GM12878 (cell line): ENCODE data around the gene PPP1R12A. TPM values are rescaled to one million over a fixed set of nuclear protein-coding genes. Genes with fewer than 3 reads are reported as not detected.

Source experiments
- ATAC-seq: fragments of 200-7000 bp; cut with Tn5 transposase; 3 replicates; pipeline ENCODE4 v1.9.1; 2020; ENCODE audit warnings: mild to moderate bottlenecking, moderate library complexity
- BruUV-seq: library from RNA; stranded (reverse); fragments of 400-500 nt; replicated peaks from 2 replicates; lab custom pipeline; 2021; lab: Mats Ljungman, UMichigan
- CTCF ChIA-PET: fragments of 300-600 bp; sonication (Branson Sonifier 250); formaldehyde crosslinking; extraction: SDS; loops from one replicate; lab custom pipeline; 2021; ENCODE audit warnings: inconsistent platforms; lab: Yijun Ruan, JAX
- POLR2A ChIA-PET: fragments of 350-600 bp; formaldehyde crosslinking; extraction: SDS; loops from one replicate; lab custom pipeline; 2021; ENCODE audit warnings: inconsistent platforms; lab: Charles Lee
- RAD21 ChIA-PET: fragments of 300-600 bp; sonication (Branson Sonifier 250); formaldehyde crosslinking; loops from one replicate; lab custom pipeline; 2023; ENCODE audit warnings: antibody characterized with exemption; ENCODE audit not compliant: unreplicated experiment; lab: Charles Lee
- SMC1A ChIA-PET: fragments of 300-600 bp; sonication (Branson Sonifier 250); formaldehyde crosslinking; loops from one replicate; lab custom pipeline; 2023; ENCODE audit not compliant: unreplicated experiment, uncharacterized antibody; lab: Charles Lee
- DNase-seq: peaks from one replicate; pipeline ENCODE4 v3.0.0-alpha.2; 2011; ENCODE audit warnings: low read depth, low spot score
- FAIRE-seq: peaks from 3 replicates; lab custom pipeline; 2011; peaks lifted over from hg19 to GRCh38; lab: Jason Lieb, UNC
- H2AFZ ChIP-seq: 2 replicates; pipeline ENCODE4 v1.6.0; 2011; ENCODE audit warnings: low read depth, low read length, control low read depth; ENCODE audit not compliant: control insufficient read depth
- H3K27ac ChIP-seq: 2 replicates; pipeline ENCODE4 v1.5.1; 2011; ENCODE audit warnings: control low read depth; ENCODE audit not compliant: control insufficient read depth, insufficient read depth
- H3K27me3 ChIP-seq, 2 experiments: replicated peaks in 1 of 2; 2 replicates each; pipeline versions ENCODE4 v1.6.0 to v1.6.1; 2011; ENCODE audit warnings: low read length in 1 of 2; ENCODE audit not compliant: control insufficient read depth in 2 of 2, insufficient read depth in 2 of 2
- H3K36me3 ChIP-seq, 2 experiments: 2 replicates each; pipeline ENCODE4 v1.5.1; 2011; ENCODE audit warnings: low read length in 1 of 2; ENCODE audit not compliant: control insufficient read depth in 2 of 2, insufficient read depth in 2 of 2
- H3K4me1 ChIP-seq: 2 replicates; pipeline ENCODE4 v1.6.1; 2011; ENCODE audit warnings: mild to moderate bottlenecking, low read length, moderate library complexity, mixed read lengths; ENCODE audit not compliant: control insufficient read depth, insufficient read depth
- H3K4me2 ChIP-seq: 2 replicates; pipeline ENCODE4 v1.6.0; 2011; ENCODE audit warnings: control low read depth; ENCODE audit not compliant: control insufficient read depth, insufficient read depth
- H3K4me3 ChIP-seq: fragments of 200-600 bp; sonication (generic); 2 replicates; pipeline ENCODE4 v1.5.1; 2016
- H3K79me2 ChIP-seq: 2 replicates; pipeline ENCODE4 v1.6.0; 2011; ENCODE audit warnings: low read length; ENCODE audit not compliant: control insufficient read depth, insufficient read depth
- H3K9ac ChIP-seq: 2 replicates; pipeline ENCODE4 v1.8.0; 2011; ENCODE audit warnings: low read length, control low read depth, mixed read lengths; ENCODE audit not compliant: control insufficient read depth, insufficient read depth
- H3K9me3 ChIP-seq: replicated peaks from 3 replicates; pipeline ENCODE4 v1.5.1; 2011; ENCODE audit warnings: mild to moderate bottlenecking, low read length; ENCODE audit not compliant: control insufficient read depth, insufficient read depth
- H4K20me1 ChIP-seq: 2 replicates; pipeline ENCODE4 v1.6.0; 2011; ENCODE audit not compliant: control insufficient read depth, insufficient read depth
- ASH2L ChIP-seq: fragments of 300-600, 200-600 bp; sonication (generic); IDR thresholded peaks from 2 replicates; pipeline ENCODE4 v1.6.1; 2017; ENCODE audit warnings: low read depth, mild to moderate bottlenecking, borderline replicate concordance
- BHLHE40 ChIP-seq, 2 experiments: fragments of 450-650 bp in 1 of 2; IDR thresholded peaks; 2 replicates each; pipeline ENCODE4 v1.6.1; 2011 to 2017; ENCODE audit warnings: low read depth in 2 of 2, borderline replicate concordance in 1 of 2, improper control_type of control experiment in 1 of 2, low read length in 1 of 2, mild to moderate bottlenecking in 1 of 2
- BMI1 ChIP-seq: fragments of 450-650 bp; IDR thresholded peaks from 2 replicates; pipeline ENCODE4 v1.6.1; 2016; ENCODE audit warnings: mild to moderate bottlenecking, moderate library complexity, borderline replicate concordance
- CREB1 ChIP-seq: IDR thresholded peaks from 2 replicates; pipeline ENCODE4 v1.6.1; 2012; ENCODE audit warnings: low read depth, mild to moderate bottlenecking, inconsistent platforms
- EED ChIP-seq: sonication (generic); IDR thresholded peaks from 2 replicates; pipeline ENCODE4 v1.6.1; 2016; ENCODE audit warnings: antibody characterized with exemption, low read depth
- EZH2 ChIP-seq: IDR thresholded peaks from 2 replicates; pipeline ENCODE4 v1.6.1; 2012; ENCODE audit warnings: low read depth, mild to moderate bottlenecking, control low read depth, inconsistent platforms, low read length, borderline replicate concordance; ENCODE audit not compliant: control insufficient read depth
- MYB ChIP-seq: fragments of 150-350 bp; IDR thresholded peaks from 2 replicates; pipeline ENCODE4 v1.6.1; 2014; ENCODE audit warnings: mild to moderate bottlenecking, low read depth, low read length, borderline replicate concordance
- RAD51 ChIP-seq: fragments of 450-650 bp; IDR thresholded peaks from 2 replicates; pipeline ENCODE4 v1.6.1; 2016; ENCODE audit warnings: moderate library complexity, mild to moderate bottlenecking, inconsistent platforms
- RFX5 ChIP-seq: IDR thresholded peaks from 2 replicates; pipeline ENCODE4 v1.6.1; 2011; ENCODE audit warnings: low read depth, low read length, improper control_type of control experiment
- SMARCA5 ChIP-seq: fragments of 450-650 bp; IDR thresholded peaks from 2 replicates; pipeline ENCODE4 v1.6.1; 2017; ENCODE audit warnings: mild to moderate bottlenecking
- SMC3 ChIP-seq: IDR thresholded peaks from 2 replicates; pipeline ENCODE4 v1.6.1; 2011; ENCODE audit warnings: low read length, improper control_type of control experiment, borderline replicate concordance
- TARDBP ChIP-seq: IDR thresholded peaks from 2 replicates; pipeline ENCODE4 v1.6.1; 2016; ENCODE audit warnings: borderline replicate concordance
- YBX1 ChIP-seq: fragments of 450-650 bp; IDR thresholded peaks from 2 replicates; pipeline ENCODE4 v1.6.1; 2016; ENCODE audit warnings: antibody characterized with exemption
- WGBS: methylation state at CpG from one replicate; pipeline ENCODE4 v1.1.6; 2016; ENCODE audit warnings: low lambda C conversion rate; ENCODE audit not compliant: insufficient replicate concordance, insufficient coverage; ENCODE audit errors: missing lambda C conversion rate; 5-methylcytosine and 5-hydroxymethylcytosine counted together
- in situ Hi-C: fragments of 300-500 bp; cut with MboI; formaldehyde crosslinking; loops from 9 replicates; pipeline ENCODE4 v1.14.3; 2018; ENCODE audit warnings: mixed read lengths
- intact Hi-C: fragments of 100-400 bp; cut with micrococcal nuclease; formaldehyde crosslinking; loops from one replicate; pipeline ENCODE4 v1.14.2; 2022; ENCODE audit not compliant: unreplicated experiment
- polyA plus RNA-seq, 11 experiments: library from polyadenylated mRNA; depleted of rRNA in 4 of 11; unstranded in 6 of 11; stranded (reverse) in 5 of 11; fragments of >200 nt; fragmentation: Nextera tagmentation in 4 of 11; fragmentation: Illumina TruSeq in 1 of 11; extraction: Ambion mirVana in 4 of 11; extraction: Trizol in 1 of 11; gene quantifications; 1 replicate in 1 of 11; 2 replicates in 10 of 11; pipeline versions ENCODE4 v1.2.1 to v1.2.3, GENCODE V29; 2011 to 2016; ENCODE audit warnings: inconsistent platforms in 2 of 11, missing spikeins in 2 of 11, low read depth in 1 of 11
- total RNA-seq, 4 experiments: library from RNA; depleted of rRNA in 3 of 4; stranded (reverse); fragments of >200 nt in 3 of 4; fragmentation: Illumina TruSeq in 1 of 4; extraction: Trizol in 1 of 4; gene quantifications; 2 replicates each; pipeline versions ENCODE4 v1.2.1 to v1.2.3, GENCODE V29; 2013 to 2021
- TF ChIP-seq, protein P1 (sequence below): IDR thresholded peaks from 2 replicates; pipeline ENCODE4 v1.6.1; 2011; ENCODE audit warnings: borderline replicate concordance, low read depth, mild to moderate bottlenecking, moderate library complexity, mixed read lengths, low read length; ENCODE audit not compliant: insufficient read depth; ENCODE audit errors: extremely low read length
- TF ChIP-seq, protein P2 (sequence below): fragments of 450-650 bp; IDR thresholded peaks from 2 replicates; pipeline ENCODE4 v1.6.1; 2018; ENCODE audit warnings: borderline replicate concordance, mild to moderate bottlenecking; ENCODE audit not compliant: partially characterized antibody

Gene PPP1R12A
- total and polyA plus RNA-seq, 10 of the 15 experiments (the other 5 are each of a cell fraction or from before 2014, with no cell fraction given): 22.8 to 134 (median 51.4) TPM

DNA sequence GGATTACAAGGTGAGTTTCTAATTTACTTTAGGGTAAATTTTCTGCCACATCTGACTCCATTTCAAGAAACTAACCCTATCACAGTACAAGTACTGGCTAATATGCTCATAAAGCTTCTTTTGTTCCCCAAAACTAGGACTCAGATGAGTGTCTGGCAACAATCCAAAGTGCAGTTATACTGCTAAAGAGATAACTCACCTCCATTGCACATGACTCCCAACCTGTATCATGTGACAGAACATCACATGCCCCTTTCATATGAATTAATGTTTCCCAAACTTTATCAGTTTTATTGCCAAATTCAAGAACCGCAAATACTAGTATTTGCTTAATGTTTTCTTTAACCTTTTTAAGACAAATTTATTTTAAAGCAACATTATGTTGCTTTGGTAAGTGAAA is 3.9 kb upstream of the PPP1R12A start:
- DNase-seq (no peak), FAIRE-seq (no peak), ATAC-seq (no peak)
- Histone ChIP-seq H3K9me3 (no peaks in the 10 kb centered on the region), H3K4me1 (peaks cover 7% of the 10 kb centered on the region; the same call in 1 of the 2 replicates), H3K4me3 (no peak overlapping the region), H3K27ac (no peak overlapping the region), H3K27me3 (no peaks in the 10 kb centered on the region), H3K79me2 (peaks cover 26% of the 10 kb centered on the region), H3K9ac (no peak overlapping the region), H4K20me1 (no peaks in the 10 kb centered on the region), H3K4me2 (no peak overlapping the region), H2AFZ (no peak overlapping the region)
- in situ Hi-C loops (no loop called here), intact Hi-C loops (loop anchor here (5.0 kb wide), 2 partner anchors 247 to 248 kb away; partner anchors contain the start of gene PAWR)
- ChIA-PET CTCF (no interaction called here), RAD21 (no interaction called here)
- 97% methylated on average over 1 of the region's 1 CpG for WGBS
- TF ChIP-seq RAD51: peak; percentile 88
- TF ChIP-seq, protein P1, sequence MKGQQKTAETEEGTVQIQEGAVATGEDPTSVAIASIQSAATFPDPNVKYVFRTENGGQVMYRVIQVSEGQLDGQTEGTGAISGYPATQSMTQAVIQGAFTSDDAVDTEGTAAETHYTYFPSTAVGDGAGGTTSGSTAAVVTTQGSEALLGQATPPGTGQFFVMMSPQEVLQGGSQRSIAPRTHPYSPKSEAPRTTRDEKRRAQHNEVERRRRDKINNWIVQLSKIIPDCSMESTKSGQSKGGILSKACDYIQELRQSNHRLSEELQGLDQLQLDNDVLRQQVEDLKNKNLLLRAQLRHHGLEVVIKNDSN: no peak
- TF ChIP-seq, all 136 proteins: peak for 1
- H3K36me3 ChIP-seq: no peaks in the 10 kb centered on the region
- POLR2A ChIA-PET: no interaction called here
- BruUV-seq: no TSS peak
- SMC1A ChIA-PET: no interaction called here

DNA sequence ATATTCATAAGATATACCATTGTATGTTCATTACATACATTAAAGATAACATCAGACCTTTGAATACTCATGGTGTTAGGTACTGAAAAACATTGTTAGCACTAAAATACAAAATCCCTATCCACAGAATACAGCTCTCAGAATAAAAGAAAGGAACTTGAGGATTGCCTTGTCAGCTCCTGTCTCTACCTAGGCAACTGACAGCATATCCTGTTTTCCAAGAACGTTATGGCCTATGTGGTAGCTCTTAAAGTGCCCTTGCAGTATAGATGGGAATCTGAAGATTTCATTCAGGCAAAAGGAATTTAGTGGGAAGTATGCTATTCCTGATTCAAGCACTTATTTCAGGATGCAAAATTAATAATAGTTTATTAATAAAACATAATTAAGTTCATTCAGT is 1.8 kb upstream of the PPP1R12A start:
- POLR2A ChIA-PET: no interaction called here
- FAIRE-seq: no peak
- no peak for TF ChIP-seq YBX1
- TF ChIP-seq BHLHE40 (IDR thresholded peaks at IDR 0.05; ENCODE audit: borderline replicate concordance in 1 of 2, low read depth in 2 of 2, low read length in 1 of 2): no peak
- no peak for TF ChIP-seq MYB
- TF ChIP-seq SMC3: no peak
- no peak for TF ChIP-seq ASH2L
- TF ChIP-seq TARDBP: no peak
- no peak for TF ChIP-seq RFX5
- TF ChIP-seq, protein P2, sequence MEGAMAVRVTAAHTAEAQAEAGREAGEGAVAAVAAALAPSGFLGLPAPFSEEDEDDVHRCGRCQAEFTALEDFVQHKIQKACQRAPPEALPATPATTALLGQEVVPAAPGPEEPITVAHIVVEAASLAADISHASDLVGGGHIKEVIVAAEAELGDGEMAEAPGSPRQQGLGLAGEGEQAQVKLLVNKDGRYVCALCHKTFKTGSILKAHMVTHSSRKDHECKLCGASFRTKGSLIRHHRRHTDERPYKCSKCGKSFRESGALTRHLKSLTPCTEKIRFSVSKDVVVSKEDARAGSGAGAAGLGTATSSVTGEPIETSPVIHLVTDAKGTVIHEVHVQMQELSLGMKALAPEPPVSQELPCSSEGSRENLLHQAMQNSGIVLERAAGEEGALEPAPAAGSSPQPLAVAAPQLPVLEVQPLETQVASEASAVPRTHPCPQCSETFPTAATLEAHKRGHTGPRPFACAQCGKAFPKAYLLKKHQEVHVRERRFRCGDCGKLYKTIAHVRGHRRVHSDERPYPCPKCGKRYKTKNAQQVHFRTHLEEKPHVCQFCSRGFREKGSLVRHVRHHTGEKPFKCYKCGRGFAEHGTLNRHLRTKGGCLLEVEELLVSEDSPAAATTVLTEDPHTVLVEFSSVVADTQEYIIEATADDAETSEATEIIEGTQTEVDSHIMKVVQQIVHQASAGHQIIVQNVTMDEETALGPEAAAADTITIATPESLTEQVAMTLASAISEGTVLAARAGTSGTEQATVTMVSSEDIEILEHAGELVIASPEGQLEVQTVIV: no peak
- TF ChIP-seq EED: no peak
- TF ChIP-seq BMI1: no peak
- TF ChIP-seq EZH2: no peak
- no peak for TF ChIP-seq SMARCA5
- TF ChIP-seq CREB1: no peak

More for the DNA sequence above, 1.8 kb upstream of the PPP1R12A start:
- intact Hi-C loops (loop anchor here (5.0 kb wide), 2 partner anchors 244 to 251 kb away; partner anchors contain the start of gene PAWR), in situ Hi-C loops (no loop called here)
- ATAC-seq (no peak), DNase-seq (no peak)
- Histone ChIP-seq H3K4me2 (peak overlapping the region; percentile 80), H3K4me1 (peaks cover 7% of the 10 kb centered on the region; the same call in 1 of the 2 replicates), H2AFZ (no peak overlapping the region), H3K36me3 (no peaks in the 10 kb centered on the region), H3K9me3 (no peaks in the 10 kb centered on the region), H4K20me1 (no peaks in the 10 kb centered on the region), H3K9ac (no peak overlapping the region), H3K27ac (no peak overlapping the region), H3K79me2 (peaks cover 48% of the 10 kb centered on the region), H3K27me3 (no peaks in the 10 kb centered on the region), H3K4me3 (peak overlapping the region; percentile 96; the same call in 1 of the 2 replicates)
- no TSS peak for BruUV-seq
- 37% methylated on average over 1 of the region's 1 CpG for WGBS
- SMC1A ChIA-PET: interaction anchor here (1.0 to 2.6 kb wide), 11 partner anchors 9 to 253 kb away, joined by 3 to 12 read pairs (median 4); no protein-coding TSS in a partner anchor
- CTCF ChIA-PET: interaction anchor here (0.6 to 1.6 kb wide), 3 partner anchors 14 to 330 kb away, joined by 3 to 4 read pairs (median 3); no protein-coding TSS in a partner anchor
- RAD21 ChIA-PET: interaction anchor here (1.6 to 2.0 kb wide), 2 partner anchors 25 to 280 kb away, joined by 3 to 5 read pairs; no protein-coding TSS in a partner anchor
